Endothelial cell of umbilical vein (primary cell): ENCODE measurements around the gene ABCA7. TPM values are rescaled to one million over a fixed set of nuclear protein-coding genes. Genes with fewer than 3 reads are reported as not detected.

Source experiments
- BruUV-seq: library from RNA; stranded (reverse); fragments of 400-500 nt; replicated peaks from 2 replicates; lab custom pipeline; 2021; lab: Mats Ljungman, UMichigan
- CTCF ChIA-PET: fragments of 300-600, 350-600 bp; sonication (Branson Sonifier 250); formaldehyde crosslinking; loops from one replicate; lab custom pipeline; 2021; ENCODE audit warnings: antibody characterized with exemption, inconsistent platforms; lab: Charles Lee
- POLR2A ChIA-PET: fragments of 300-600, 350-600 bp; sonication (Branson Sonifier 250); formaldehyde crosslinking; loops from one replicate; lab custom pipeline; 2021; ENCODE audit warnings: antibody characterized with exemption, inconsistent platforms; lab: Charles Lee
- DNase-seq: peaks from one replicate; pipeline ENCODE4 v3.0.0-alpha.2; 2011; ENCODE audit warnings: low read depth, low spot score
- FAIRE-seq: peaks from 2 replicates; lab custom pipeline; 2011; peaks lifted over from hg19 to GRCh38; lab: Jason Lieb, UNC
- H2AFZ ChIP-seq: 2 replicates; pipeline ENCODE4 v1.6.0; 2012; ENCODE audit warnings: low read depth, low read length, control low read depth, inconsistent platforms
- H3K27ac ChIP-seq: 2 replicates; pipeline ENCODE4 v1.5.1; 2011; ENCODE audit warnings: low read depth, mild to moderate bottlenecking, control low read depth, low read length, moderate library complexity; ENCODE audit not compliant: insufficient read depth
- H3K27me3 ChIP-seq, 2 experiments: 2 replicates each; pipeline versions ENCODE4 v1.6.0 to v1.6.1; 2011; ENCODE audit warnings: low read length in 2 of 2, mixed read lengths in 1 of 2; ENCODE audit not compliant: control insufficient read depth in 2 of 2, insufficient read depth in 2 of 2
- H3K36me3 ChIP-seq, 2 experiments: 2 replicates in 1 of 2; 3 replicates in 1 of 2; pipeline ENCODE4 v1.5.1; 2011; ENCODE audit warnings: low read length in 2 of 2, mild to moderate bottlenecking in 1 of 2, moderate library complexity in 1 of 2; ENCODE audit not compliant: control insufficient read depth in 2 of 2, insufficient read depth in 2 of 2; ENCODE audit errors: extremely low read depth in 1 of 2
- H3K4me1 ChIP-seq: 3 replicates; pipeline ENCODE4 v1.5.1; 2011; ENCODE audit warnings: mild to moderate bottlenecking, low read length; ENCODE audit not compliant: control insufficient read depth, insufficient read depth; ENCODE audit errors: extremely low read depth
- H3K4me2 ChIP-seq: 2 replicates; pipeline ENCODE4 v1.6.1; 2011; ENCODE audit warnings: low read length, control low read depth, mixed read lengths; ENCODE audit not compliant: insufficient read depth
- H3K4me3 ChIP-seq, 3 experiments: fragments of 200-600 bp in 1 of 3; sonication (generic), shearing (Covaris generic) in 1 of 3; replicated peaks in 1 of 3; 2 replicates each; pipeline ENCODE4 v1.5.1; 2011 to 2016; ENCODE audit warnings: control low read depth in 3 of 3, low read length in 3 of 3, mild to moderate bottlenecking in 2 of 3, inconsistent platforms in 1 of 3, low read depth in 1 of 3, moderate library complexity in 1 of 3; ENCODE audit not compliant: insufficient read depth in 1 of 3
- H3K79me2 ChIP-seq: 2 replicates; pipeline ENCODE4 v1.6.0; 2012; ENCODE audit warnings: low read length, inconsistent platforms; ENCODE audit not compliant: control insufficient read depth, insufficient read depth
- H3K9ac ChIP-seq: replicated peaks from 2 replicates; pipeline ENCODE3; 2011; ENCODE audit warnings: low read length, control low read depth; ENCODE audit not compliant: insufficient read depth; ENCODE audit errors: extremely low read depth
- H3K9me1 ChIP-seq: replicated peaks from 3 replicates; pipeline ENCODE4 v1.6.0; 2011; ENCODE audit warnings: mild to moderate bottlenecking, low read length; ENCODE audit not compliant: control insufficient read depth, insufficient read depth; ENCODE audit errors: extremely low read depth
- H3K9me3 ChIP-seq: replicated peaks from 2 replicates; pipeline ENCODE4 v1.5.1; 2012; ENCODE audit warnings: low read length, inconsistent platforms; ENCODE audit not compliant: control insufficient read depth, insufficient read depth
- H4K20me1 ChIP-seq: replicated peaks from 2 replicates; pipeline ENCODE3; 2011; ENCODE audit warnings: mild to moderate bottlenecking, low read length; ENCODE audit not compliant: control insufficient read depth, insufficient read depth; ENCODE audit errors: extremely low read depth
- EZH2 ChIP-seq: IDR thresholded peaks from 2 replicates; pipeline ENCODE4 v1.6.1; 2012; ENCODE audit warnings: borderline replicate concordance, low read depth, mild to moderate bottlenecking, moderate library complexity, low read length, inconsistent platforms; ENCODE audit not compliant: severe bottlenecking
- FOS ChIP-seq: IDR thresholded peaks from 2 replicates; pipeline ENCODE4 v1.6.1; 2011; ENCODE audit warnings: mild to moderate bottlenecking, low read length, moderate library complexity, borderline replicate concordance; ENCODE audit not compliant: insufficient read depth
- GATA2 ChIP-seq: IDR thresholded peaks from 2 replicates; pipeline ENCODE4 v1.7.0; 2011; ENCODE audit warnings: low read depth, mild to moderate bottlenecking, moderate library complexity, mixed read lengths, low read length; ENCODE audit not compliant: insufficient read length, insufficient read depth
- JUN ChIP-seq: IDR thresholded peaks from 2 replicates; pipeline ENCODE4 v1.6.1; 2011; ENCODE audit warnings: borderline replicate concordance, low read depth; ENCODE audit not compliant: insufficient read length, insufficient read depth
- MYC ChIP-seq: IDR thresholded peaks from one replicate; pipeline ENCODE4 v1.6.1; 2011; ENCODE audit warnings: mild to moderate bottlenecking, low read depth, low read length
- POLR2A ChIP-seq: IDR thresholded peaks from 2 replicates; pipeline ENCODE4 v1.6.1; 2012; ENCODE audit warnings: low read depth, mild to moderate bottlenecking, control low read depth, low read length
- POLR2AphosphoS5 ChIP-seq: IDR thresholded peaks from 2 replicates; pipeline ENCODE4 v1.6.1; 2012; ENCODE audit warnings: low read depth, mild to moderate bottlenecking, control low read depth, low read length, moderate library complexity; ENCODE audit not compliant: insufficient read depth
- dilution Hi-C: fragments of 300-500 bp; cut with MboI; formaldehyde crosslinking; loops from one replicate; pipeline ENCODE4 v1.15.0; 2019; ENCODE audit warnings: low sequenced_read_pairs; ENCODE audit not compliant: extremely low pct_ligation_motif_present
- intact Hi-C: fragments of 100-400 bp; cut with micrococcal nuclease; formaldehyde crosslinking; loops from one replicate; pipeline ENCODE4 v1.10.0; 2022
- polyA plus RNA-seq, 4 experiments: library from polyadenylated mRNA; depleted of rRNA in 3 of 4; stranded (reverse) in 3 of 4; unstranded in 1 of 4; fragments of >200 nt; gene quantifications; 2 replicates each; pipeline versions ENCODE4 v1.2.1 to v1.2.3, GENCODE V29; 2011 to 2012; ENCODE audit warnings: missing spikeins in 1 of 4
- total RNA-seq: library from RNA; stranded (reverse); gene quantifications from 2 replicates; pipeline ENCODE4 v1.2.3, GENCODE V29; 2021
- TF ChIP-seq, protein P1 (sequence below): IDR thresholded peaks from 2 replicates; pipeline ENCODE4 v1.6.1; 2011; ENCODE audit not compliant: insufficient read depth, insufficient read length
- TF ChIP-seq, protein P2 (sequence below), 2 donors: IDR thresholded peaks; 1 replicate in 1 of 2; 2 replicates in 1 of 2; pipeline ENCODE4 v1.5.1; 2011; ENCODE audit warnings: low read length in 2 of 2, mild to moderate bottlenecking in 2 of 2, moderate library complexity in 2 of 2, control low read depth in 1 of 2, inconsistent platforms in 1 of 2, low read depth in 1 of 2; ENCODE audit not compliant: insufficient read depth in 1 of 2; ENCODE audit errors: extremely low read depth in 1 of 2

The ABCA7 gene
- total and polyA plus RNA-seq, 2 donors (not counting 3 experiments of a cell fraction or from before 2014, with no cell fraction given), result 5.7 to 9.8 TPM

- Histone ChIP-seq H3K4me3 (no peak overlapping the region), H3K9me3 (no peaks in the 10 kb centered on the region), H2AFZ (no peak overlapping the region), H3K4me1 (no peaks in the 10 kb centered on the region), H3K36me3 (no peaks in the 10 kb centered on the region), H4K20me1 (no peaks in the 10 kb centered on the region), H3K4me2 (no peak overlapping the region), H3K27ac (no peak overlapping the region), H3K27me3 (no peaks in the 10 kb centered on the region), H3K9ac (no peak overlapping the region), H3K9me1 (no peaks in the 10 kb centered on the region), H3K79me2 (no peaks in the 10 kb centered on the region)
- DNase-seq, result no peak
- BruUV-seq, result no TSS peak
- intact Hi-C loops, result no loop called here
- FAIRE-seq, result no peak
- dilution Hi-C loops, result no loop called here
- CTCF ChIA-PET, result no interaction called here
- TF ChIP-seq GATA2 (no peak), POLR2AphosphoS5 (no peak), MYC (no peak), JUN (no peak), FOS (no peak), POLR2A (no peak), EZH2 (no peak)
- TF ChIP-seq, protein P1, sequence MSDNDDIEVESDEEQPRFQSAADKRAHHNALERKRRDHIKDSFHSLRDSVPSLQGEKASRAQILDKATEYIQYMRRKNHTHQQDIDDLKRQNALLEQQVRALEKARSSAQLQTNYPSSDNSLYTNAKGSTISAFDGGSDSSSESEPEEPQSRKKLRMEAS, result no peak
- TF ChIP-seq, protein P2, sequence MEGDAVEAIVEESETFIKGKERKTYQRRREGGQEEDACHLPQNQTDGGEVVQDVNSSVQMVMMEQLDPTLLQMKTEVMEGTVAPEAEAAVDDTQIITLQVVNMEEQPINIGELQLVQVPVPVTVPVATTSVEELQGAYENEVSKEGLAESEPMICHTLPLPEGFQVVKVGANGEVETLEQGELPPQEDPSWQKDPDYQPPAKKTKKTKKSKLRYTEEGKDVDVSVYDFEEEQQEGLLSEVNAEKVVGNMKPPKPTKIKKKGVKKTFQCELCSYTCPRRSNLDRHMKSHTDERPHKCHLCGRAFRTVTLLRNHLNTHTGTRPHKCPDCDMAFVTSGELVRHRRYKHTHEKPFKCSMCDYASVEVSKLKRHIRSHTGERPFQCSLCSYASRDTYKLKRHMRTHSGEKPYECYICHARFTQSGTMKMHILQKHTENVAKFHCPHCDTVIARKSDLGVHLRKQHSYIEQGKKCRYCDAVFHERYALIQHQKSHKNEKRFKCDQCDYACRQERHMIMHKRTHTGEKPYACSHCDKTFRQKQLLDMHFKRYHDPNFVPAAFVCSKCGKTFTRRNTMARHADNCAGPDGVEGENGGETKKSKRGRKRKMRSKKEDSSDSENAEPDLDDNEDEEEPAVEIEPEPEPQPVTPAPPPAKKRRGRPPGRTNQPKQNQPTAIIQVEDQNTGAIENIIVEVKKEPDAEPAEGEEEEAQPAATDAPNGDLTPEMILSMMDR (IDR thresholded peaks at IDR 0.05; ENCODE audit: extremely low read depth in 1 of 2, insufficient read depth in 1 of 2, low read depth in 1 of 2, low read length in 2 of 2), result no peak
- POLR2A ChIA-PET, result no interaction called here
Observed at GRCh38 chr19:1046117-1046626, 6.3 kb downstream of the ABCA7 start.
